GM19240 (cell line): ENCODE results near the gene CEP44.
"Not testable (repeated sequence)": the region's sequence is repeated elsewhere in the genome, so short reads cannot be mapped to it uniquely, and the experiment has no call there.

Experiments
- DNase-seq: peaks from one replicate; pipeline ENCODE4 v3.0.0; 2011; ENCODE audit warnings: low spot score; ENCODE audit not compliant: insufficient read length

Gene CEP44

DNA sequence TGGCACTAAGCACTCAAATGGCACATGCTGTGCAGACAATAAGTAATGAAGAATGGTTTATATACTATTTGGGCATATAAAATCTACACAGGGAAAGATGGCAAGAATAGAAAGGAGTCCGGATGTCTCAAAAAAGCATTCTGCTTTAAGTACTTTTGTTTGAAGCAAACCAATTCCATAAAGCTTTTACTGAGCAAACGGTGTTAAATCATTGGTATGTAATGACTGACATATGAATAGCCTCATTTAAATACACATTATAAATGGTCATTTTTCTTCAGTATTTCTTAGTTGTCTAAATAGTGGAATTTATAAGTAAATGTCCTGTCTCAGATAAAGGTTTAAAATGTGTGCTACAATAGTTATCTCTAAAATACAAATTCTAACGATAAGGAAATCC, 6.3 kb upstream of the CEP44 start:
- DNase-seq: no peak

DNA sequence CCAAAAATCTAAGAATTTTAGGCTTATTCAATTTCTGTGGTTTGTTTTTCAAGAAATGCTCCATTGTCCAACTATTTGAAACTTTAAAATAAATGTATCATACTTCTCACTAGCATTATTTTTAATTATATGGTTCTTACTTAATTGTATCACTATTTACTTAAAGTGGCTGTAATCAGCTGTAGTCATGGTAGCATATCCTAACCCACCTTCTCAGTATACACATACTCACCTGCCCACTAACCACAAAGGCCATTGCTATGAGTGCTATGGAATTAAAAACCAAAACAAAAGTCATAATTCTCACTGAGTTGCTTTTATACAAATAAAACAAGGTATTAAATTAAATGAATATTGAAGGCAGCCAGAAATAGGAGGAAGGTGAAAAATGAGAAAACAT, 5.2 kb upstream of the CEP44 start:
- no peak for DNase-seq

DNA sequence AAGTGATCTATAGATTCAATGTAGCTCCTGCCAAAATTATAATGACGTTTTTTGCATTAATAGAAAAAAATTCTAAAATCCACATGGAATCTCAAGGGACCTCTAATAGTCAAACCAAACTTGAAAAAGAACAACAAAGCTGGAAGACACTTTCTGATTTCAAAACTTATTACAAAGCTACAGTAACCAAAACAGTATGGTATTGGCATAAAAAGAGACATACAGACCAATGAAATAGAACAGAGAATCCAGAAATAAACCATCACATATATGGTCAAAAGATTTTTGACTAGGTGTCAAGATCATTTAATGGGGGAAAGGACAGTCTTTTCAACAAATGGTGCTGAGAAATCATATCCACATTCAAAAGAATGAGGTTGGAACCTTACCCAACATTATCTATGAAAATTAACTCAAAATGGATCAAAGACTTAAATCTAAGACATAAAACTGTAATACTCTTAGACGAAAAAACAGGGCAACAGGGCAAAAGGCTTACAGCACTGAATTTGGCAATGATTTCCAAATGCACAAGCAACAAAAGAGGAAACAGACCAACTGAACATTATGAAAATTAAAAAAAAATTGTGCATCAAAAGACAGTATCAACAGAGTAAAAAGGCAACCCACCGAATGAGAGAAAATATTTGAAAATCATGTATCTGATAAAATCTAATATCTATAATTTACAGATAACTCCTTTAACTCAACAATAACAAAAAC, 4.1 kb upstream of the CEP44 start:
- no peak for DNase-seq

DNA sequence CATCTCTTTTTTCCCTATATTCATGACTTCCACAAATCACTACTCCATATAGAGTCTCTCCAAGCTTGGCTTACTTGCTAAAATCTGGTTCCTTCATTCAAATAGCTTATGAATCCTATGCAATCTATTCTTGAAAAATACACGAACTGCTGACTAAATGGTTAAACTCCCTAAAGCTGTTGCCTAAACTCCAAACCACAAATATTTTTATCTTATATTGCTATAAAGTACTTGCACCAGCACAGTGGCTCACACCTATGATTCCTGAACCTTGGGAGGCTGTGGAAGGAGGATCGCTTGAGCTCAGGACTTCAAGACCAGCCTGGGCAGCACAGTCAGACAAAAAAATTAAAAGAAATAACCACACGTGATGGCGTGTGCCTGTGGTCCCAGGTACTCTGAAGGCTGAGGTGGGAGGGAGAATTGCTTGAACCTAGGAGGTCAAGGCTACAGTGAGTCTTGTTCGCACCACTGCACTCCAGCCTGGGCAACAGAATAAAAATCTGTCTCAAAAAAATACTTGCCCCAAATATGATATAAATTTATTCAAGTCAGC, 2.5 kb upstream of the CEP44 start:
- no peak for DNase-seq

DNA sequence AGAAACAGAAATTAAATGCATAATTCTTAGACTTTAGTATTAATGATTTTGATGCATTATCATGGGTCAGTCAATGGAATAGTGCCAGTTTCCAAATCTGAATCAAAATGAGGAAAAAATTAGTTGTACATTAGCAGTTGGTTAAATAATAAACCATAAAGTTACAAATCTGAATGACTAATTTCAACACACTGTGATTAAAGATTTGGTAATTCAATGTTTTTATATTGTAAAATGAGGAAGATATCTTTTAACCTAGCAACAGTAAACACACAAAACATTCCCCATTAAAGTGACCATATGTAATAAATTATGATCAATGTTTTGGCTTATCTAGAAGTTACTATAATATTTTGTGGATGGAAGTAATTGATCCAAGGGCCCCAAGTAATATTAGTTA, 1.8 kb upstream of the CEP44 start:
- DNase-seq: no peak

DNA sequence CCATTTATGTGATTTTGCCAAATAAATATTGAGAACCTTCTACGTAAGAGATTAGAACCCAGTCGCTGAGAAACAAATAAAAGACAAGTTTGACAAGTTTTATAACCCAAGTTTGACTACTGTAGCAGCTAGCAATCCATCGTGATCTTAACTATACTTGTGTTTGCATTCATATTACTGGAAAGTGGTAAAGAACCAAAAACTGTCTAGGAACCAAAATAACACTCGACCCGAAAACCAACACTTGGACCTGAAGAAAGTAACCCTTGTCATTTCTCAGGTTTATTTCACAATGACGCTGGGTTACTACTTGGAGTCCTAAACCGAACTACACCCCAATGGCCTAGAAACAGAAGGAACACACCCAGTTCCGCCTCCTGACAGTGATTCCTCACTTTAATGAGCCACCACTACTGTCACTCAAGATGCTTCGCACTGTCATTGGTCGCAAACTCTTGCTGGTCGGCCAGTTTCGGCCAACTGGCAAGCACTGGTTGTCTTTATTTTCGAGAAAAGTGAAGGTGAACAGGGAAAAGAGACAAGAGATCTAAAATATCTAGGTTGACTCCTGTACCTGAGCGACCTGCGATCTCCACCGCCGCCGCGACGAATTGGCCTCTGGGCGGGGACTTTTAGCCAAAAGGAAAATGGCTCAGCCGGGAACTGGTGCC, 740 bp upstream of the CEP44 start:
- peak; percentile 61 for DNase-seq

DNA sequence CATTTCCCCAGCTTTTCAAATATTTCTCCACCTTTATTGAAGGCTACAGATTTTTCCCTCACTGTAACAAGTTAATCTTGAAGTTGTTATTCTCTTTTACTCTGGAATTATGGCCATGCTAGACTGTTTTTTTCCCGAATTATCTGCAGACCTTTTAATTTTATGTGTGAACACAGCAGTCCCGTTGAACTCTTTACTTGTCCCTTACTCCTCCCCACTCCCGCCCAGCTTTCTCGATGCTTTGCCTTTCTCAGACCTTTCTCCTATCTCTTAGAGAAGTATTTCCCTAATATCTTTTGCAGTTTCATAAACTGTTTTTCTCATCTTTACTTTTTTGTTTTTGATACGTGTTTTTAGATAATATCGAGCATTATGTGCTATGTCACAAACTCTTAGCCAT, 776 bp downstream of the CEP44 start:
- DNase-seq: no peak

DNA sequence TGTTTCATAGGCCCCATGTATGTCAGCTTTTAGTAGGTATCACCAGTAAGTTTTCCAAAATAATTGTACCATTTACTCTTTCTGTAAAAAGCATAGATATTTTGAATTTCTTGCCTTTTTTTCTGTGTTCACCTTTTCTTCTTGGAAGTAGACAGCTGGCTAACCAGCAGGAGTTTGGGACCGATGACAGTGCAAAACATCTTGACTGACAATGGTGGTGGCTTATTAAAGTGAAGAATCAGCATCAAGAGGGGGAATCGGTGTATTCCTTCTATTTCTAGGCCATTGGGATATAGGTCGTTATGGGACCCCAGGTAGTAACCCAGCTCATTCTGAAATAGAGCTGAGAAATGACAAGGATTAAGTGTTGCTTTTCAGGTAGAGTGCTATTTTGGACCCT, 3.2 kb downstream of the CEP44 start:
- DNase-seq: no peak

DNA sequence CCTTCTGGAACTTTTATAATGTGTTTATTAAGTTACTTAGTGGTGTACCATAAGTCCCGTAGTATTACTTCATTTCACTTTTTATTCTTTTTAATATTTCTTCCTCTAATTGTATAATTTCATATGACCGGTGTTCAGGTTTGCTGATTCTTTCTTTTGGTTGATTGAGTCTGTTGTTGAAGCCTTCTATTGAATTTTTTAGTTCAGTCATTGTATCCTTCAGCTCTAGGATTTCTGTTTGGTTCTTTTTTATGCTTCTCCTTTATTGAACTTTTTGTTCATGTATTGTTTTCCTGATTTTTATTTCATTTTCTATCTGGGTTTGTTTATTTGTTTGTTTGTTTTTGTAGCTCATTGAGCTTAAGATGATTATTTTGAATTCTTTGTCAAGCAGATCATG, 8.8 kb downstream of the CEP44 start:
- DNase-seq: no peak

DNA sequence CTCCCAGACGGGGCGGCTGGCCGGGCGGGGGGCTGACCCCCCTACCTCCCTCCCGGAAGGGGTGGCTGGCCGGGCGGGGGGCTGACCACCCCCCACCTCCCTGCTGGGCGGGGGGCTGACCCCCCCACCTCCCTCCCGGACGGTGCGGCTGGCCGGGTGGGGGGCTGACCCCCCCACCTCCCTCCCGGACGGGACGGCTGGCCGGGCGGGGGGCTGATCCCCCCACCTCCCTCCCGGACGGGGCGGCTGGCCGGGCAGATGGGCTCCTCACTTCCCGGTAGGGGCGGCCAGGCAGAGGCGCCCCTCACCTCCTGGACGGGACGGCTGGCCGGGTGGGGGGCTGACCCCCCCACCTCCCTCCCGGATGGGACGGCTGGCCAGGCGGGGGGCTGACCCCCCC, 10.9 kb downstream of the CEP44 start:
- not testable (repeated sequence) for DNase-seq

DNA sequence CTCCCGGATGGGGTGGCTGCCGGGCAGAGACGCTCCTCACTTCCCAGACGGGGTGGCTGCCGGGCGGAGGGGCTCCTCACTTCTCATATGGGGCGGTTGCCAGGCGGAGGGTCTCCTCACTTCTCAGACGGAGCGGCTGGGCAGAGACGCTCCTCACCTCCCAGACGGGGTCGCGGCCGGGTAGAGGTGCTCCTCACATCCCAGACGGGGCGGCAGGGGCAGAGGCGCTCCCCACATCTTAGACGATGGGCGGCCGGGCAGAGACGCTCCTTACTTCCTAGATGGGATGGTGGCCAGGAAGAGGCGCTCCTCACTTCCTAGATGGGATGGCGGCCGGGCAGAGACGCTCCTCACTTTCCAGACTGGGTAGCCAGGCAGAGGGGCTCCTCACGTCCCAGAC, 11.4 kb downstream of the CEP44 start:
- DNase-seq: not testable (repeated sequence)

DNA sequence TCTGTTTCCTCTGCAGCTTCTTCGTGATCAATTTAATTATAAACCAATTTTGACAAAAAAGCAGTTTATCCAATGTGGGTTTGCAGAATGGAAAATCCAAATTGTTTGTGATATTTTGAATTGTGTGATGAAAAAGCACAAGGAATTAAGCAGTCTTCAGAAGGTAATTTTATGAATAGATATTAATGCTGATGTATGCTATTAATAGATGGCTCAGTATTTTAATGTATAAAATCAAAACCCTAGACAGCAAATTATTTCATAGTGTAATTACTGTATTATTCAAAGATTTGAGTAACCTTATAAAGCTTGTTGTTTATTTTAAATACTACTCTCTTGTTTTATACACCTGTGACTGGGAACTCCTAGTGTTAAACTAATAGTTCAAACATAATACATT, 20.0 kb downstream of the CEP44 start:
- no peak for DNase-seq

DNA sequence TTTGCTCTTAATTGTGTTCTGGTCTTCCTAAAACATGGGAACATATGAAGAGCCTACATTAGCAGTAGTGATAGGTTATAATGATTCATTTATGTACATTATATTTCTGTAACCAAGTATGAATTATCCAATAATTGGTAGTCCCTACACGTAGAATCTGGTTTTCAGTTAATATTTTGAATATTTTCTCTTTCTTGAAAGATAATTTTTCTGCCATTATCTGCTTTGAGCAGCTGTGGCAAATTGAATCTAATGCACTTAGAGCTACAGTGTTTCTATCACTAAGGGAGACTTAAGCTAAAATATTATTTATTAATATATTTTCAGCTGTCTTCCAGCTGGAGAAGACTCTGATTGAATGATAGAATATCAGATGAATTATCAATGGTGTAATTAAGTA, 21.0 kb downstream of the CEP44 start:
- DNase-seq: no peak

DNA sequence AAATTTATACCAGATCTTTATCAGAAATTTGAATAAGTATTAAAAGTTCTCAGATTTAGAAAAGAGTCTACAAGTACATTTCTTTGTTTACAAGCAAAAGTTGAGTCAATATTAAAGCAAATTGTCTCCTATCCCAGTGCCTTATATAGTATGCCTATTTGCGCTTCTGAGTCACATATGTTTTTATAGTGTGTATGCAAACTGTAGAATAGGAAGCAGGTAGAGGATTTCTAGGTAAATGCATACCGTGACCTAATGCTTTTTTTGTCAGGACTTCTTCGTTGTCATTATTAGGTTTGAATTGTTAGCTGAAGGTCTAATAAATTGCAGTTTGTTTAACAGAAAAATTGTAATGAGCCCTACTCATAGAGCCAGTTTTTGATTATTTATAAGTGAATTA, 22.2 kb downstream of the CEP44 start:
- DNase-seq: no peak

DNA sequence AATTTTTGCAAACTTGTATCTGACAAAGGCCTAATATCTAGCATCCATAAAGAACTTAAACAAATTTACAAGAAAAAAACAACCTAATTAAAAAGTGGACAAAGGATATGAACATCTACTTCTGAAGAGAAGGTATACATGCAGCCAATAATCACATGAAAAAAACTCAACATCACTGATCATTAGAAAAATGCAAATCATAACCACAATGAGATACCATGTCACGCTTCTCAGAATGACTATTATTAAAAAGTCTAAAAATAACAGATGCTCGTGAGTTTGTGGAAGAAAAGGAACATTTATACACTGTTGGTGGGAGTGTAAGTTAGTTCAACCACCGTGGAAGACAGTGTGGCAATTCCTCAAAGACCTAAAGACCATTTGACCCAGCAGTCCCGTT, 24.0 kb downstream of the CEP44 start:
- no peak for DNase-seq

DNA sequence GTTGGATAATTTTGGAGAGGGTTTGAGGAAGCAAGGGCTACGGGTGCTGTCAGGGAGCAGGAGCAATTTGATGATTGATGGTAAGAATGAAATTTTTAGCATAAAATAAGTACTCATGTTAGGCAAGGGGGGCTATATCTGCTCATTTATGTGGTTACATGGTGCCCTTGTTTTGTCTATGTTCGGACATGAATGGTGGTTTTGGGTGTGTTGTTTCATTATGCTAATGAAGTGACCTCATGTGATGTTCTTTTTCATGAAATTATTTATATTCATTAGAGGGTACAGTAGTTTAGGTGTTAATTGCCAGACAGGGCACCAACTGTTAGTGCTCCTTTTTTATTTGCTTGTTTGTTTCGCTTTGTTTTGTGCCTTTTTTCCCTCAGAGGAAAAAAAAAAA, 29.3 kb downstream of the CEP44 start:
- no peak for DNase-seq

DNA sequence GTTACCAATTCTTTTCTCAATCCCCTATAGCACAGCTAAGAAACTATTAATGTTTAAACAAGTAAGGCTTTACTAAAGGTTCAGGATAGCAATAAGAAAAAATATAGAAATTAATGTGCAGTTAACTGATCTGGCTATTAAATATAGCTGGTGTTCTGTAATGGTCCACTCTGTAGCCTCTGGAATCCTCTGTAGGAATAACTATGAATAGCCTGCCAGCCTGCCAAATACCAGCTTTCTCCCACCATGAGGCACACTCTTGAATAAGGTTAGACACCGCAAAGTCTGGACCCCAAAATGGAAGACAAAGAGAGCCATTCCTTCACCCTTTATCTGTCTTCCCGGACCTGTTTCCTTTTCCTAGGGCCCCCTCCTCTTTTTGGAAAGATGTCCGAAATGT, 30.6 kb downstream of the CEP44 start:
- DNase-seq: no peak

DNA sequence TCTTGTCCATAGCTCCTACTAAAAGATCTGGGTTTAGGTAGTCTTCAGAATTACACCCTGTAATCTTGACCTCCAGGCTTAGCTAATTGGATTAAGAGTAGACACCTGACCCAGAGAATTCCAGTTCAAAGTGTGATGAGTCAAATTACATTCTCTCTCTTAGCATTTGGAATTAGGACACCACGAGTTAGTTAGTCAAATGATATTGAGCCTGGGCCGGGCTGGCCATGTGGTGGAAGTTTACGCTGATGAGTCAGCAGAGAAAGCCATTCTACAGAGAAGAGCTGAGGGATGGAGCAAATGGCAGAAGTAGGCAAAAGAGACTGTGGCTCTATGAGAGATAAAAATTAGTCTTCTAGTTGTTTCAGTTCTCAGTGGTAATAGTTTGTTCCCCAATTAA, 31.1 kb downstream of the CEP44 start:
- no peak for DNase-seq

DNA sequence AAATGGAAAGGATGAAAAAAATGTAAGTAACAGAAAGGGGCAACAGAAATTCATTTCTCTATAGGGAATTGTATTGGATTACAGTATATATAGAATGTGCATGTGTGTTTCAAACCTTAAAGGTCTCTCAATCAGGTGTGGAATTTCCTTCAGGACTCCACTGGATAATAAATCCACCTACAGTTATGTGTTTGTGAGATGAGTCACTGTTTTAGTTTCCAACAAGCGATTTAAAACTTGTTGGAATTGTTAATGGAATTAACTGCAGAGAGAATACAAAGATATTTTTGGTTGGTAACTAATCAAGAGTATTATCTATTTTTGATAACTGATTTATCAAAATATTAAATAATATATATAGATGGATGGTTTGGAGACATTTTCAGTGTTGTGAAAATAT, 32.8 kb downstream of the CEP44 start:
- no peak for DNase-seq

DNA sequence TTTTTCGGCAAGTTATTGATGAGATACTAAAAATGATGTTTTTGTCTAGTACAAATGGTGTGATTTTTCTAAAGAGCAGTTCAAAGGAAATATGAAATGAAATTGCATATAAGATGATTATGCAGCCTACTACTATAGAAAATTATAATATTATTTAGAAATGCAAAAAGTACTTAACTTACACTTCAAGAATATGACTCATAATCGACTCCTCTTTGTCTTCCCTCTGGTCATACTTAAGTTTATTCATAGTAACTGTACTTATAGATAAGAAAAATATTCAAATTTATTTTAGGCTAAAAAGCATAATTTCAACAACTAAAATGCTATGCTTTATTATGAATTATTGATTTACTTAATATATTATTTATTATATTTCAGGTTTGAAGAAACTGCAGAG, 33.2 kb downstream of the CEP44 start:
- no peak for DNase-seq

DNA sequence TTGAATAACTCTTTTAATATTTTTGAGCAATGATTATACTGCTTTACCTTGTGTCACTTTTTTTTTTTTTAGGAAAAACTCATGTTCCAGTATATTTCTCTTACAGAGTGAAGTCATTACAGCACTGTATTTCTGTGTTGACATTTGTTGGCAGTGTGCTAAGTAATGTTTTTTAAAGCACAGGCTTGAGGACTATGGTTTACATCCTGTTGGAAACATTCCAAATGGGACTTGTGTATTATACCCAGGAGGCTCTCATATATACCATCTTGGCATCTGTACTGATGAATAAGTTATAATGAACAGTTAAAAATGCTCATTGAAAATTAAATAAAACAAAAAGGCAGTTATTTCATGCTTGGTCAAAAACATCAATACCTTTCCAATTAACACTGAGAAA, 33.8 kb downstream of the CEP44 start:
- DNase-seq: no peak

DNA sequence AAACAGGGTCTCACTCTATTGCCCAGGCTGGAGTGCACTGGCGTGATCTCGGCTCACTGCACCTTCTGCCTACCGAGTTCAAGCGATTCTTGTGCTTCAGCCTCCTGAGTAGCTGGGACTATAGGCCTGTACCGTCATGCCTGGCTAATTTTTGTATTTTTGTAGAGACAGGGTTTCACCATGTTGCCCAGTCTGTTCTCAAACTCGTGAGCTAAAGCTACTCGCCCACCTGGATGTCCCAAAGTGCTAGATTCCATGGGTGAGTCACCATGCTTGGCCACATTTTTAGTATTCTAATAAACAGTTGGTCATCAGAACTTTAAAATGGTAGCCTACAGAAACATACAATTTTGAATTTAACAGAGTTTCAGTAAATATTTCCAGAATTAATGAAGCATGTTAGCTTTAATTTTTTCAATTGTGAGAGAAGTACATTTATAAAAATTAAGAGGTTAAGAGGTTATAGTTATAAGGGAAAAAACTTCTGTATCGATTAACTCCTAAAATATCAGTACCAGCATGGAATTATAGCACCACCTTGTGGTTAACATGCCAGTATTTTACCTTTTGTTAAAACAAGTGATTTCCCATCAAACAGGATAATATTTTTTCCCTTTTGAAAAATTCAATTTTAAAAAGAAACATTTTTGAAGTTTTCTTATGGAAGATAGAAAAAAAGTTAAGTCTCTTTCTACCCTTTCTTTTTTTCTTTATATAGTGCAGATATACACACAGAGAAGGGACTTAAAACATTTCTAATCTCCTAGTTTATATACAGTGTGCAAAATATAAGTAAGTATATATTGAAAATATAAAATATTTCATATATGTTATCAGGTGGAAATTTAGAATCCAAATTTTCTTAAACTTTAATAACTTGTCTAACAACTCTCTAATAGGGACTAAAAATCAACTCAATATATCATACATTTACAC, 35.4 kb downstream of the CEP44 start:
- no peak for DNase-seq
